HG03064 (cell line): ENCODE measurements around the gene AOX1.
"Not testable (repeated sequence)": the region's sequence is repeated elsewhere in the genome, so short reads cannot be mapped to it uniquely, and the experiment has no call there.

Experiments used
- ATAC-seq: cut with Tn5 transposase; IDR thresholded peaks from one replicate; pipeline ENCODE4 v1.9.1; 2021; ENCODE audit warnings: low read depth; ENCODE audit not compliant: unreplicated experiment

AOX1 gene

DNA sequence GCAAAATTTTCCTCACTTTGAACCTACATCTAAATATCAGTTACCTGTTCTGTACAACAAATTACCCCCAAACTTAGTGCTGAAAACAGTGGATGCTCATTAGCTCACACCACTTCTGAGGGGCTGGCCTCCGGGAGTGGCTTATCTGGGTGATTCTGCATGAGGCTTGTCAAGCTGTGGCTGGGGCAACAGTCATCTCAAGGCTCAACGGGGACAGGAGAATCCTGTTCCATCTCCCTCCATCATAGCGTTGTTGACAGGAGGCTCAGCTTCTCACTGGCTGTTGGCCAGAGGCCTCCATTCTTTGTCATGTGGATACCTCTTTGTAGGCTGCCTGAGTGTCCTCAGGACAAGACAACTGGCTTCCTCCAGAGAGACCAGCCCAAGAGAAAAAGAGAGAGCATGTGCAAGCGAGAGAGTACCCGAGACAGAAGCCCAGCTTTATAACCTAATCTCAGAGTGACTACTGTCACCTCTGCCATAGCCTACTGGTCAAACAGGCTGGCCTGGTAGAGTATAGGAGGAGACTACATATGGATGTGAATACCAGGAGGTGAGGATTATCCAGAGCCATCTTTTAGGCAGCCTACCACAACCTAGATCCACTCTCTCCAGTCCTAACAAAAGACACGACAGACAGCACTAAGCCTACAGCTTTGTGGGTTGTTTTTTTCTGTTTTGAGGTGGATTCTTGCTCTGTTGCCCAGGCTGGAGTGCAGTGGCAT lies 79.1 kb downstream of the AOX1 start:
- ATAC-seq, result no peak

- no peak for ATAC-seq
Measured at GRCh38 chr2:200665626-200666453, 80.0 kb downstream of the AOX1 start.

DNA sequence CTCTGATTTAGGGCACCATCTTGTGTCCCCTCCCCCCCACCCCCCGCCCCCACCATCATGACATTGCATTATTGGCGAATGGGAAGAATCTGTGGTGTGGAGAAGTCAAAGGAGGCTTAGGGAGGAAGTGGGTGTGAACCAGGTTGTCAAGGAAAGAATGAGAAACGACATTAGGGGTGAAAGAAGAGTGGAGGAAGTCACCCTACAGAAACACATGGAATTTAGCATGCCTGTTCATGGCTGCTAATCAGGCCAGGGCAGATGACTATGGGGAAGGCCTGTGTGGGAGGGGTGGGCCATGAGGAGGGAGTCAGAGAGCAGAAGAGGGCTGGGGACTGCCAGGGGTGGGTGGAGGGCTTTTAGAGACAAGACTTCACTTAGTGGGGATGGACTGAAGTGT lies 81.6 kb downstream of the AOX1 start:
- no peak for ATAC-seq

GRCh38 chr2:200668478-200668877 lies 82.7 kb downstream of the AOX1 start:
- no peak for ATAC-seq

GRCh38 chr2:200669308-200669707 lies 83.5 kb downstream of the AOX1 start:
- no peak for ATAC-seq

DNA sequence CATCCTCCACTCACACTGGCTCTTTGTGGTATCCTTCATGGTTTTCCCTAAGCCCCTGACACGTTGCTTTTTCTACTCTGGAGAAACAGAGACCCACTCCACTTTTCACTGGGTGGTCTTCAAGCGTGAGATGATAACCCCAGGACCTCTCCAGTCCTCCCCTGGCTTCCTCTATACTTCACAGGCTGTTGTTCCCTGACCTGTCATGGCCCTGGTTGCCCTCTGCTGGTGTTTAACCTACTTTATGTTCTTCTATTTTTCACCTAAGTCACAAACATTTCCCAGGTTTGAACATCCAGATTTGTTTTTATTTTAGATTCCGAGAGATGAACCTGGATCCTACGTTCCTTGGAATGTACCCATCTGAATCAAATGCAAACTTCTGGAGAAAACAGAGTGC lies 84.5 kb downstream of the AOX1 start:
- ATAC-seq, result no peak

DNA sequence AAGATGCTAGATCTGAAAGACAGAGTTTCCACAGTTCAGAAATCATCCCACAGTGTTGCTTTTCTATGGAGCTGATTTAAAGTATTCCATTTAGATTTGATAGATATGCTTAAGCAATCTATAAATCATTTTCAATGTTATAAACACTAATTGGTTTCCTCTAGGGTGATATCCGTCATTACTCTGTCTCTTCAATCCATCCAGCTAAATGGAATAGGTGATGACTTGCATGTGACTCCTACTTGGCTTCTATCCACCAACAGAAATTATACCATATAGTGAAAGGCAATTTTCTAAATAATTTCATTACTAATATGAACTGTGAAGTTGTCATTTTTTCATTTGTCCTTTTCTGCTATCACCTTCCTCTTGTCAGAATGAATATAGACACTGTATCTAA lies 84.9 kb downstream of the AOX1 start:
- no peak for ATAC-seq

- ATAC-seq, result no peak
Measured at GRCh38 chr2:200673191-200673590, 87.4 kb downstream of the AOX1 start.

DNA sequence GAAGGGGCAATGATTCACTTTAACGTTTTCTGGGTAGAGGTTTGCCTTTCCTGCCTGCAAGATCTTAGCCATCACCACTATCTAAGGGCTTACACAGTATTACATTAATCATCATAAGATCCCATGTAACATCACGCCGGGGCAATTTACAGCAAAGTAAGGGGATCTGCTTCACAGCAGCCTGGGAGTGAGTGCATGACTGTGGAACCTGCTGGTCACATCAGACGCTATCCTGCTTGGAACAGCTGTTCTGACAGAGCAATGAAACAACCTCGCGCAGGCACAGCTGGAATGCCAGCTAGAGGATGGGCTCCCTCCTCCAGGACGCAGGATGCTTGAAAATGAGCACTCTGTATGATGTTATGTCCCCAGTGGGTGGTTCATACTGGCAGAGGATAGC lies 89.0 kb downstream of the AOX1 start:
- no peak for ATAC-seq

- ATAC-seq, result no peak
Measured at GRCh38 chr2:200677171-200677570, 91.4 kb downstream of the AOX1 start.

DNA sequence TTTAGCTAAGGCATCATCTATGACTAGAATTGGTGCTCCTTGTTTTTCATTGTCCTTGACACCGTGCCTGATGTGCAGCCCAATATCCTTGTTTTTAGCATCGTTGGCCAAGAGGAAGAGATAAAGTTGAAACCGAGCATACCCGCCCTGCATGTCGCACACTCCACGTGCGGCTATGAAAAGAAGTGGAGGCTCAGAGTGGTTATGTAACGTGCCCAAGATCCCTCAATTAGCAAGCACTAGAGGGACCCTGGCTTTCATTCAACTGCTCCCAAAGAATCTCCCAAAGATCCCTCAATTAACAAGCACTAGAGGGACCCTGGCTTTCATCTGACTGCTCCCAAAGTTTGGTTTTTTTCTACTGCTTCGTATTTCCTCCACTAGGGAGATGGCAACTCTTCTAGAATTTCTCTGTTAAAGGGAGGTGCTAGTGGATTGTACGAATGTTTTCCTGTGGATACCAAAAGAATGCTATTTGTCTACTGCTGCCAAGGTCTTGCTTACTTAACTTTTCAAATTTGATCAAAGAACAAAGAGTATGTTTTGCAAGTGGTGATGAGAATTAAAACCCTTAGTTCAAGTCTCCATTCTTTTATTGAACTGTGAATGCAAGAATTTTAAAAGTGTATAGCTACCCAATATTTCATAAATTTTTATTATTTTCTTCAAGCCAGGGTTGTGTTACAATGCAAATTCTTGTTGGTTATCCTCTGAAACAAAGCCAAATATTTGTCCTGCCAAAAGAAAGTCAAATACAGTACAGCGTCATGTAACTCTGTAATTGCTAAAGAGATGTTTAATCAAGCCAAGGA lies 92.1 kb downstream of the AOX1 start:
- ATAC-seq, result no peak

- ATAC-seq, result no peak
Measured at GRCh38 chr2:200679127-200679526, 93.3 kb downstream of the AOX1 start.

GRCh38 chr2:200679535-200679934 lies 93.7 kb downstream of the AOX1 start:
- no peak for ATAC-seq

DNA sequence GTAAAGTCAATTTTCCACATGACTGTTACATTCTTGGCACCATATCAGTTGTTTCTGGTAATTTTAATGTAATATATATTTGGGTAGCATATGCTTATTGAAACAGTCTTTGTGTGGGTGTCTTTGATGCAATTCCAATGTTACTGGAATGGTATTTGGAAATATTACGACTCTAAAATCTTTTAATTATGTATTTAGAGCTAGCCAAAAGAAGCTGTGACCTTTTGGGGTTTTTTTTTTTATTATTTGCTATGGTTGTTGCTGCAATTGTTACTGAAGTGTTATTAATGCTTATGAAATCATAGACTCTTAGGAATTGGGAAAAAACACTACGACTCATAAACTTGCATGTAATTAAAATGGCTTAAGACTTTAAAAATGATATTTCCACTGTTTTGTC lies 95.9 kb downstream of the AOX1 start:
- ATAC-seq, result no peak

DNA sequence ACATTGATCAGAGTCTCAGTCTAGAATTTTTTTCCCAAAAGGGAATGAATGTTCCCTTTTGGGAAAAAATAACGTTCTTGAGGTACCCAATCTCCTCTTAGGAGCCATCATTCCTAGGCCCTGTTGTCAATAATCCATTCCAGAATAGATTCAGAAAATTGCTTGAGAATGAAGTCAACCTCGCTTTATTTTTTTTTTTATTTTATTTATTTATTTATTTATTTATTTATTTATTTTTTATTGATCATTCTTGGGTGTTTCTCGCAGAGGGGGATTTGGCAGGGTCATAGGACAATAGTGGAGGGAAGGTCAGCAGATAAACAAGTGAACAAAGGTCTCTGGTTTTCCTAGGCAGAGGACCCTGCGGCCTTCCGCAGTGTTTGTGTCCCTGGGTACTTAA lies 96.6 kb downstream of the AOX1 start:
- not testable (repeated sequence) for ATAC-seq

- ATAC-seq, result no peak
Measured at GRCh38 chr2:200687922-200688920, 102.4 kb downstream of the AOX1 start.

GRCh38 chr2:200689115-200689514 lies 103.3 kb downstream of the AOX1 start:
- ATAC-seq, result no peak

GRCh38 chr2:200693836-200694470 lies 108.1 kb downstream of the AOX1 start:
- ATAC-seq, result no peak

- no peak for ATAC-seq
Measured at GRCh38 chr2:200695191-200695590, 109.4 kb downstream of the AOX1 start.

DNA sequence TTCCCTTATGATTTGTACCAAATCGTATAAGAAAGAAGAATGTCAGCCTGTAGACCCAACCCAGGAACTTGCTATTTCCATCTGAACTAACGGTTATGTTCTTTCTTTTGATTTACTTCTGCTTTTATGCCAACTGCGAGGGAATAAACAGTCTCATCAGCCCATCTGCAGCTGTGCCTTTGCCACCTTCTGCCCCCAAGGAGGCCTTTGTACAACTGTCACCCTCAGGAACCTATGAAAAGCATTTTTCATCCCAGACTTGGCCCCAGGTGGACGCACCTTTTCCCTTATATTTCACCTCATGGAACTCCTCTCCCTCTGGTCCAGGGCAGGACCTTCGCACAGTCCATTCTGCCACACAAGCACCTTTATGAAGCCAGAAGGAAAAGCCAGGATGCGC lies 109.8 kb downstream of the AOX1 start:
- no peak for ATAC-seq
